A673 (cell line): ENCODE measurements around the gene CATSPERE. TPM values are rescaled to one million over a fixed set of nuclear protein-coding genes. Genes with fewer than 3 reads are reported as not detected.

Experiments used
- BruUV-seq: library from RNA; stranded (reverse); fragments of 400-500 nt; replicated peaks from 2 replicates; lab custom pipeline; 2021; lab: Mats Ljungman, UMichigan
- CTCF ChIA-PET: fragments of 300-600 bp; sonication (Branson Sonifier 250); formaldehyde crosslinking; loops from one replicate; lab custom pipeline; 2022; ENCODE audit warnings: antibody characterized with exemption; lab: Charles Lee
- POLR2A ChIA-PET: fragments of 300-600 bp; sonication (Branson Sonifier 250); formaldehyde crosslinking; loops from one replicate; lab custom pipeline; 2022; ENCODE audit warnings: antibody characterized with exemption; ENCODE audit not compliant: low non-redundant PET; lab: Charles Lee
- DNase-seq: peaks from one replicate; pipeline ENCODE4 v3.0.0-alpha.2; 2015; ENCODE audit warnings: low spot score
- H3K27ac ChIP-seq: fragments of 200-600 bp; sonication (generic); 2 replicates; pipeline ENCODE4 v1.5.1; 2016; ENCODE audit warnings: mixed run types, low read depth, mild to moderate bottlenecking, mixed read lengths, antibody characterized with exemption, low read length; ENCODE audit not compliant: poor library complexity, severe bottlenecking
- H3K27me3 ChIP-seq: fragments of 200-600 bp; sonication (generic); replicated peaks from 2 replicates; pipeline ENCODE4 v1.6.1; 2017; ENCODE audit warnings: mixed run types, low read depth, mild to moderate bottlenecking, mixed read lengths, antibody characterized with exemption, low read length; ENCODE audit not compliant: insufficient read depth, poor library complexity
- H3K36me3 ChIP-seq: fragments of 200-600 bp; sonication (generic); 2 replicates; pipeline ENCODE4 v1.6.1; 2016; ENCODE audit warnings: mixed run types, mild to moderate bottlenecking, mixed read lengths, antibody characterized with exemption, low read length; ENCODE audit not compliant: insufficient read depth, poor library complexity, severe bottlenecking
- H3K4me1 ChIP-seq: fragments of 200-600 bp; sonication (generic); 2 replicates; pipeline ENCODE4 v1.6.1; 2017; ENCODE audit warnings: mixed run types, mild to moderate bottlenecking, mixed read lengths, antibody characterized with exemption, low read length; ENCODE audit not compliant: insufficient read depth, poor library complexity, severe bottlenecking
- H3K4me3 ChIP-seq: fragments of 200-600 bp; sonication (generic); 2 replicates; pipeline ENCODE4 v1.5.1; 2016; ENCODE audit warnings: low read depth, mixed run types, mild to moderate bottlenecking, mixed read lengths, low read length; ENCODE audit not compliant: poor library complexity, severe bottlenecking
- H3K9me3 ChIP-seq: fragments of 200-600 bp; sonication (generic); 2 replicates; pipeline ENCODE4 v1.6.1; 2016; ENCODE audit warnings: mixed run types, low read depth, mild to moderate bottlenecking, mixed read lengths, antibody characterized with exemption, low read length; ENCODE audit not compliant: poor library complexity, severe bottlenecking
- CTCF ChIP-seq: fragments of 300-800, 200-600 bp; sonication (generic); conservative IDR thresholded peaks from 2 replicates; pipeline ENCODE4 v1.5.1; 2017; ENCODE audit warnings: low read depth, mild to moderate bottlenecking, antibody characterized with exemption, low read length, moderate library complexity, mixed read lengths
- EZH2 ChIP-seq: fragments of 200-600 bp; sonication (generic); IDR thresholded peaks from 2 replicates; pipeline ENCODE4 v1.6.1; 2017; ENCODE audit warnings: borderline replicate concordance, low read depth, mild to moderate bottlenecking, mixed read lengths, antibody characterized with exemption, low read length; ENCODE audit not compliant: poor library complexity, severe bottlenecking
- intact Hi-C: fragments of 100-400 bp; cut with micrococcal nuclease; formaldehyde crosslinking; loops from one replicate; pipeline ENCODE4 v1.10.0; 2022; ENCODE audit not compliant: unreplicated experiment
- total RNA-seq: library from RNA; stranded (reverse); gene quantifications from 2 replicates; pipeline ENCODE4 v1.2.3, GENCODE V29; 2021

Gene CATSPERE
- total RNA-seq, 1 experiment from 2014 or later, result 0.45 TPM

- DNase-seq, result no peak
- Histone ChIP-seq H3K9me3 (no peaks in the 10 kb centered on the region), H3K4me3 (no peak overlapping the region), H3K4me1 (no peaks in the 10 kb centered on the region), H3K27me3 (no peaks in the 10 kb centered on the region), H3K36me3 (peaks cover 24% of the 10 kb centered on the region), H3K27ac (no peak overlapping the region)
- TF ChIP-seq EZH2, result no peak
- TF ChIP-seq CTCF, result no peak
- intact Hi-C loops, result no loop called here
- ChIA-PET POLR2A (no interaction called here), CTCF (no interaction called here)
- BruUV-seq, result no TSS peak
These were observed 36.3 kb upstream of the CATSPERE start for GRCh38 chr1:244424649-244425334.

- Histone ChIP-seq H3K4me3 (no peak overlapping the region), H3K36me3 (peaks cover 18% of the 10 kb centered on the region), H3K4me1 (peaks cover 5% of the 10 kb centered on the region), H3K27ac (no peak overlapping the region), H3K27me3 (no peaks in the 10 kb centered on the region), H3K9me3 (no peaks in the 10 kb centered on the region)
- BruUV-seq, result no TSS peak
- intact Hi-C loops, result no loop called here
- ChIA-PET POLR2A (no interaction called here), CTCF (no interaction called here)
- TF ChIP-seq CTCF, result no peak
- TF ChIP-seq EZH2, result no peak
- DNase-seq, result no peak
These were observed 33.4 kb upstream of the CATSPERE start for GRCh38 chr1:244427647-244428046.

- ChIA-PET POLR2A (no interaction called here), CTCF (no interaction called here)
- Histone ChIP-seq H3K27me3 (no peaks in the 10 kb centered on the region), H3K4me1 (peaks cover 5% of the 10 kb centered on the region), H3K27ac (no peak overlapping the region), H3K9me3 (no peaks in the 10 kb centered on the region), H3K4me3 (no peak overlapping the region), H3K36me3 (peaks cover 12% of the 10 kb centered on the region)
- no TSS peak for BruUV-seq
- DNase-seq, result no peak
- no peak for TF ChIP-seq EZH2
- no peak for TF ChIP-seq CTCF
- intact Hi-C loops, result no loop called here
These were observed 31.3 kb upstream of the CATSPERE start for GRCh38 chr1:244429818-244430217.
